Activated CD4-positive, alpha-beta T cell treated with anti-CD3 and anti-CD28 coated beads, Interleukin-2, amount 10 ng/mL, durations not matched to agents 7 days and 5 days (primary cell): Measurements from ENCODE around the gene ACTR1B. TPM values are rescaled to one million over a fixed set of nuclear protein-coding genes. Genes with fewer than 3 reads are reported as not detected.
"Not testable (repeated sequence)": the region's sequence is repeated elsewhere in the genome, so short reads cannot be mapped to it uniquely, and the experiment has no call there.

Experiments
- CTCF ChIA-PET: fragments of 350-600 bp; sonication (Branson Sonifier 250); formaldehyde crosslinking; loops from one replicate; lab custom pipeline; 2021; ENCODE audit warnings: antibody characterized with exemption; lab: Charles Lee
- POLR2A ChIA-PET: fragments of 350-600 bp; sonication (Branson Sonifier 250); formaldehyde crosslinking; loops from one replicate; lab custom pipeline; 2021; ENCODE audit warnings: antibody characterized with exemption; lab: Charles Lee
- DNase-seq: peaks from one replicate; pipeline ENCODE4 v3.0.0-alpha.2; 2020
- H3K27ac Mint-ChIP-seq: one replicate; pipeline ENCODE4 v1.8.0; 2021; ENCODE audit warnings: mild to moderate bottlenecking, moderate library complexity, mixed read lengths
- H3K27me3 Mint-ChIP-seq: one replicate; pipeline ENCODE4 v1.8.0; 2021; ENCODE audit warnings: mixed read lengths
- H3K36me3 Mint-ChIP-seq: one replicate; pipeline ENCODE4 v1.8.0; 2021; ENCODE audit warnings: low read depth, mixed read lengths
- H3K4me1 Mint-ChIP-seq: one replicate; pipeline ENCODE4 v1.8.0; 2021; ENCODE audit warnings: mixed read lengths
- H3K4me3 Mint-ChIP-seq: one replicate; pipeline ENCODE4 v1.8.0; 2021; ENCODE audit warnings: mild to moderate bottlenecking, moderate library complexity, mixed read lengths
- H3K9me3 Mint-ChIP-seq: one replicate; pipeline ENCODE4 v1.8.0; 2021; ENCODE audit warnings: mixed read lengths
- total RNA-seq, 2 experiments: library from RNA; stranded (reverse); gene quantifications; one replicate each; pipeline ENCODE4 v1.2.3, GENCODE V29; 2021

The ACTR1B gene
- total RNA-seq, 2 experiments from 2014 or later: 62.9 to 68.3 TPM

GRCh38 chr2:97678298-97678697 lies 14.5 kb upstream of the ACTR1B start:
- Mint-ChIP-seq H3K27ac (no peak overlapping the region), H3K4me3 (no peak overlapping the region), H3K36me3 (no peaks in the 10 kb centered on the region), H3K9me3 (no peaks in the 10 kb centered on the region), H3K4me1 (peaks cover 14% of the 10 kb centered on the region), H3K27me3 (peaks cover 2% of the 10 kb centered on the region)
- CTCF ChIA-PET: interaction anchor here (0.8 kb wide), 1 partner anchor 22 kb away, joined by 3 read pairs; no protein-coding TSS in a partner anchor
- no peak for DNase-seq
- POLR2A ChIA-PET: no interaction called here

- DNase-seq: no peak
- H3K36me3 Mint-ChIP-seq: no peaks in the 10 kb centered on the region
- peaks cover 2% of the 10 kb centered on the region for H3K27me3 Mint-ChIP-seq
- POLR2A ChIA-PET: interaction anchor here (2.0 kb wide), 1 partner anchor 14 kb away, joined by 5 read pairs; the partner anchor contains the start of gene ACTR1B
- peaks cover 18% of the 10 kb centered on the region for H3K4me1 Mint-ChIP-seq
- H3K9me3 Mint-ChIP-seq: no peaks in the 10 kb centered on the region
- CTCF ChIA-PET: interaction anchor here (1.2 to 2.8 kb wide), 2 partner anchors 12 to 15 kb away, joined by 6 to 14 read pairs; partner anchors contain the start of gene ACTR1B
- H3K4me3 Mint-ChIP-seq: no peak overlapping the region
- H3K27ac Mint-ChIP-seq: no peak overlapping the region
Measured at GRCh38 chr2:97677480-97677879, 13.6 kb upstream of the ACTR1B start.

GRCh38 chr2:97676620-97677019 lies 12.8 kb upstream of the ACTR1B start:
- Mint-ChIP-seq H3K27ac (no peak overlapping the region), H3K4me3 (no peak overlapping the region), H3K27me3 (no peaks in the 10 kb centered on the region), H3K36me3 (no peaks in the 10 kb centered on the region), H3K4me1 (peaks cover 18% of the 10 kb centered on the region), H3K9me3 (no peaks in the 10 kb centered on the region)
- ChIA-PET POLR2A (interaction anchor here (0.7 to 2.0 kb wide), 2 partner anchors 10 to 13 kb away, joined by 5 to 10 read pairs; partner anchors contain the start of gene ACTR1B), CTCF (interaction anchor here (0.7 to 2.8 kb wide), 3 partner anchors 11 to 20 kb away, joined by 3 to 14 read pairs (median 6); partner anchors contain the start of gene ACTR1B)
- no peak for DNase-seq

- no peaks in the 10 kb centered on the region for H3K9me3 Mint-ChIP-seq
- CTCF ChIA-PET: interaction anchor here (0.8 to 2.8 kb wide), 3 partner anchors 10 to 34 kb away, joined by 3 to 14 read pairs (median 7); partner anchors contain the start of gene ACTR1B
- H3K4me1 Mint-ChIP-seq: peaks cover 18% of the 10 kb centered on the region
- DNase-seq: no peak
- no peaks in the 10 kb centered on the region for H3K27me3 Mint-ChIP-seq
- no peak overlapping the region for H3K4me3 Mint-ChIP-seq
- H3K36me3 Mint-ChIP-seq: no peaks in the 10 kb centered on the region
- POLR2A ChIA-PET: interaction anchor here (2.0 kb wide), 1 partner anchor 12 kb away, joined by 5 read pairs; the partner anchor contains the start of gene ACTR1B
- H3K27ac Mint-ChIP-seq: no peak overlapping the region
Measured at GRCh38 chr2:97675430-97676113, 11.7 kb upstream of the ACTR1B start.

- Mint-ChIP-seq H3K9me3 (no peaks in the 10 kb centered on the region), H3K4me1 (peaks cover 18% of the 10 kb centered on the region), H3K36me3 (no peaks in the 10 kb centered on the region), H3K27me3 (no peaks in the 10 kb centered on the region), H3K4me3 (no peak overlapping the region), H3K27ac (no peak overlapping the region)
- ChIA-PET CTCF (interaction anchor here (1.4 to 1.6 kb wide), 3 partner anchors 10 to 23 kb away, joined by 6 to 8 read pairs (median 7); partner anchors contain the start of gene ACTR1B), POLR2A (no interaction called here)
- no peak for DNase-seq
Measured at GRCh38 chr2:97673915-97674283, 10.1 kb upstream of the ACTR1B start.

GRCh38 chr2:97673182-97673914 lies 9.5 kb upstream of the ACTR1B start:
- Mint-ChIP-seq H3K36me3 (no peaks in the 10 kb centered on the region), H3K4me3 (no peak overlapping the region), H3K27me3 (no peaks in the 10 kb centered on the region), H3K27ac (no peak overlapping the region), H3K4me1 (peaks cover 17% of the 10 kb centered on the region), H3K9me3 (no peaks in the 10 kb centered on the region)
- DNase-seq: no peak
- ChIA-PET CTCF (interaction anchor here (1.2 to 1.6 kb wide), 5 partner anchors 9 to 67 kb away, joined by 4 to 8 read pairs (median 6); partner anchors contain the start of gene ACTR1B), POLR2A (no interaction called here)

GRCh38 chr2:97672606-97673140 lies 8.8 kb upstream of the ACTR1B start:
- H3K4me3 Mint-ChIP-seq, H3K36me3 Mint-ChIP-seq, H3K27me3 Mint-ChIP-seq, POLR2A ChIA-PET, H3K9me3 Mint-ChIP-seq, H3K27ac Mint-ChIP-seq, DNase-seq: not testable (repeated sequence)
- H3K4me1 Mint-ChIP-seq: peaks cover 16% of the 10 kb centered on the region
- CTCF ChIA-PET: interaction anchor here (1.2 to 1.6 kb wide), 5 partner anchors 8 to 68 kb away, joined by 4 to 8 read pairs (median 6); partner anchors contain the start of gene ACTR1B

- Mint-ChIP-seq H3K36me3 (no peaks in the 10 kb centered on the region), H3K4me3 (no peak overlapping the region), H3K9me3 (no peaks in the 10 kb centered on the region), H3K27me3 (no peaks in the 10 kb centered on the region), H3K27ac (peak overlapping the region; percentile 31), H3K4me1 (peaks cover 13% of the 10 kb centered on the region)
- ChIA-PET POLR2A (no interaction called here), CTCF (no interaction called here)
- DNase-seq: no peak
Measured at GRCh38 chr2:97671526-97671925, 7.7 kb upstream of the ACTR1B start.

GRCh38 chr2:97670471-97670870 lies 6.6 kb upstream of the ACTR1B start:
- H3K27ac Mint-ChIP-seq: no peak overlapping the region
- H3K4me3 Mint-ChIP-seq: no peak overlapping the region
- POLR2A ChIA-PET: no interaction called here
- no peaks in the 10 kb centered on the region for H3K9me3 Mint-ChIP-seq
- H3K4me1 Mint-ChIP-seq: peaks cover 12% of the 10 kb centered on the region
- no peaks in the 10 kb centered on the region for H3K27me3 Mint-ChIP-seq
- CTCF ChIA-PET: interaction anchor here (0.7 to 1.3 kb wide), 3 partner anchors 19 to 43 kb away, joined by 3 to 4 read pairs (median 3); partner anchors contain the start of gene ZAP70
- no peaks in the 10 kb centered on the region for H3K36me3 Mint-ChIP-seq
- DNase-seq: no peak

- POLR2A ChIA-PET: no interaction called here
Measured at GRCh38 chr2:97669448-97669847, 5.6 kb upstream of the ACTR1B start, which contains the start of gene C2orf92. Gene C2orf92 (plus strand): TSS chr2:97669713. CDS start chr2:97669789, 76 bp downstream.

GRCh38 chr2:97664636-97664970 lies 759 bp upstream of the ACTR1B start:
- H3K4me1 Mint-ChIP-seq: peaks cover 29% of the 10 kb centered on the region
- no peaks in the 10 kb centered on the region for H3K27me3 Mint-ChIP-seq
- POLR2A ChIA-PET: interaction anchor here (1.3 to 2.2 kb wide), 3 partner anchors 12 to 74 kb away, joined by 4 to 9 read pairs (median 5); partner anchors contain the start of gene COX5B
- H3K36me3 Mint-ChIP-seq: peaks cover 12% of the 10 kb centered on the region
- peak overlapping the region; percentile 96 for H3K27ac Mint-ChIP-seq
- peak overlapping the region; percentile 86 for H3K4me3 Mint-ChIP-seq
- DNase-seq: peak; percentile 13
- H3K9me3 Mint-ChIP-seq: no peaks in the 10 kb centered on the region
- CTCF ChIA-PET: interaction anchor here (0.8 to 7.6 kb wide), 11 partner anchors 9 to 799 kb away, joined by 3 to 75 read pairs (median 6); partner anchors contain the start of gene COX5B

More at GRCh38 chr2:97669448-97669847, 5.6 kb upstream of the ACTR1B start, which contains the start of gene C2orf92:
- no peaks in the 10 kb centered on the region for H3K9me3 Mint-ChIP-seq
- no peak within 1 kb of the TSS for H3K4me3 Mint-ChIP-seq
- H3K36me3 Mint-ChIP-seq: no peaks in the 10 kb centered on the region
- H3K4me1 Mint-ChIP-seq: peaks cover 21% of the 10 kb centered on the region
- H3K27me3 Mint-ChIP-seq: no peaks in the 10 kb centered on the region
- CTCF ChIA-PET: interaction anchor here (0.7 to 1.1 kb wide), 2 partner anchors 18 to 79 kb away, joined by 3 read pairs; no protein-coding TSS in a partner anchor
- H3K27ac Mint-ChIP-seq: no peak within 1 kb of the TSS
- no peak for DNase-seq

- no peak for DNase-seq
- H3K4me3 Mint-ChIP-seq: peak overlapping the region; percentile 95
- H3K27ac Mint-ChIP-seq: peak overlapping the region; percentile 96
- peaks cover 14% of the 10 kb centered on the region for H3K36me3 Mint-ChIP-seq
- H3K4me1 Mint-ChIP-seq: peaks cover 29% of the 10 kb centered on the region
- no peaks in the 10 kb centered on the region for H3K9me3 Mint-ChIP-seq
- ChIA-PET CTCF (interaction anchor here (1.3 to 7.6 kb wide), 10 partner anchors 10 to 800 kb away, joined by 3 to 75 read pairs (median 6); partner anchors contain the start of gene COX5B), POLR2A (interaction anchor here (1.3 to 2.2 kb wide), 4 partner anchors 13 to 73 kb away, joined by 4 to 9 read pairs (median 7); partner anchors contain the start of gene COX5B)
- H3K27me3 Mint-ChIP-seq: no peaks in the 10 kb centered on the region
Measured at GRCh38 chr2:97663626-97663961, 250 bp downstream of the ACTR1B start.
